Thoracic aorta (tissue), 2 donors: ENCODE results near the gene DLG4. TPM values are rescaled to one million over a fixed set of nuclear protein-coding genes. Genes with fewer than 3 reads are reported as not detected.

Experiments
- ATAC-seq: fragments of 150-250 bp; one replicate; pipeline ENCODE4 v1.8.0; 2017; ENCODE audit warnings: low read depth; ENCODE audit not compliant: insufficient number of reproducible peaks, low FRiP score
- DNase-seq: peaks from one replicate; pipeline ENCODE4 v3.0.0-alpha.2; 2020; ENCODE audit warnings: low spot score
- H3K27ac ChIP-seq, 2 donors: fragments of 200-600 bp; sonication (generic); 1 replicate in 1 of 2; 2 replicates in 1 of 2; pipeline ENCODE4 v1.5.1; 2016; ENCODE audit warnings: mild to moderate bottlenecking in 2 of 2, moderate library complexity in 2 of 2
- H3K27me3 ChIP-seq: fragments of 200-600 bp; sonication (generic); replicated peaks from 2 replicates; pipeline ENCODE4 v1.6.0; 2016; ENCODE audit warnings: mild to moderate bottlenecking; ENCODE audit not compliant: insufficient read depth
- H3K36me3 ChIP-seq: fragments of 200-600 bp; sonication (generic); one replicate; pipeline ENCODE4 v1.5.1; 2016
- H3K4me1 ChIP-seq, 2 donors: fragments of 200-600 bp; sonication (generic); 1 replicate in 1 of 2; 2 replicates in 1 of 2; pipeline versions ENCODE4 v1.5.1 to v1.6.0; 2016; ENCODE audit warnings: low read depth in 2 of 2, mild to moderate bottlenecking in 1 of 2; ENCODE audit not compliant: control insufficient read depth in 1 of 2
- H3K4me3 ChIP-seq: fragments of 200-600 bp; sonication (generic); 2 replicates; pipeline ENCODE4 v1.5.1; 2016; ENCODE audit warnings: mild to moderate bottlenecking
- H3K9me3 ChIP-seq: fragments of 200-600 bp; sonication (generic); 2 replicates; pipeline ENCODE4 v1.5.1; 2016
- CTCF ChIP-seq: fragments of 200-600 bp; sonication (generic); IDR thresholded peaks from one replicate; pipeline ENCODE4 v1.5.1; 2019; ENCODE audit warnings: antibody characterized with exemption
- total RNA-seq, 2 donors: library from RNA; depleted of rRNA; stranded (reverse); fragments of >200 nt; gene quantifications; one replicate each; pipeline versions ENCODE4 v1.1.0 to v1.2.3, GENCODE V29; 2016

Gene DLG4
- total RNA-seq, 2 donors from 2014 or later: 14.0 to 14.8 TPM

- Histone ChIP-seq H3K27ac (no peak overlapping the region), H3K4me1 (no peaks in the 10 kb centered on the region), H3K27me3 (no peaks in the 10 kb centered on the region), H3K4me3 (no peak overlapping the region), H3K36me3 (no peaks in the 10 kb centered on the region), H3K9me3 (no peaks in the 10 kb centered on the region)
- ATAC-seq (no peak), DNase-seq (no peak)
- no peak for TF ChIP-seq CTCF
Observed at GRCh38 chr17:7137171-7137943, 82.3 kb downstream of the DLG4 start.

Other genes starting within 250 kb of the DLG4 start
- not detected for gene ALOX12, start 223.8 kb downstream of the DLG4 start, total RNA-seq
- gene RNASEK, start 207.2 kb downstream of the DLG4 start, total RNA-seq: 100 to 1,000 TPM in 1 of 2 donors, 10 to 100 TPM in 1; 99.5 to 164 TPM
- 1 to 10 TPM in 1 of 2 donors, under 1 TPM in 1; 0.95 to 5.7 TPM for gene BCL6B, start 196.8 kb downstream of the DLG4 start, total RNA-seq
- under 1 TPM in 1 of 2 donors, not detected in 1; 0.56 TPM for gene SLC16A13, start 183.8 kb downstream of the DLG4 start, total RNA-seq
- gene SLC16A11, start 175.7 kb downstream of the DLG4 start, total RNA-seq: under 1 TPM in 1 of 2 donors, not detected in 1; 0.27 TPM
- 1 to 10 TPM; 3.2 to 5.8 TPM for gene CLEC10A, start 139.6 kb downstream of the DLG4 start, total RNA-seq
- gene ASGR2, start 105.0 kb downstream of the DLG4 start, total RNA-seq: 1 to 10 TPM; 1.4 to 8.1 TPM
- gene ASGR1, start 40.5 kb downstream of the DLG4 start, total RNA-seq: 1 to 10 TPM; 1.9 to 5.4 TPM
- 100 to 1,000 TPM; 369 to 471 TPM for gene ACADVL, start 102 bp upstream of the DLG4 start, total RNA-seq
- 10 to 100 TPM; 52.8 to 68.5 TPM for gene DVL2, start 14.7 kb upstream of the DLG4 start, total RNA-seq
- gene PHF23, start 19.6 kb upstream of the DLG4 start, total RNA-seq: 10 to 100 TPM; 25.1 to 44.7 TPM
- gene GABARAP, start 22.6 kb upstream of the DLG4 start, total RNA-seq: 100 to 1,000 TPM; 187 to 446 TPM
- gene CTDNEP1, start 31.9 kb upstream of the DLG4 start, total RNA-seq: 10 to 100 TPM; 51.3 to 51.7 TPM
- gene ELP5, start 32.4 kb upstream of the DLG4 start, total RNA-seq: 10 to 100 TPM; 15.8 to 19.0 TPM
- under 1 TPM in 1 of 2 donors, not detected in 1; 0.41 TPM for gene CLDN7, start 42.6 kb upstream of the DLG4 start, total RNA-seq
- gene SLC2A4, start 61.9 kb upstream of the DLG4 start, total RNA-seq: 1 to 10 TPM; 1.2 to 7.7 TPM
- not detected for gene YBX2, start 74.8 kb upstream of the DLG4 start, total RNA-seq
- 100 to 1,000 TPM; 118 to 130 TPM for gene EIF5A, start 87.8 kb upstream of the DLG4 start, total RNA-seq
- gene GPS2, start 95.5 kb upstream of the DLG4 start, total RNA-seq: 10 to 100 TPM; 66.5 to 100.0 TPM
- 10 to 100 TPM; 24.4 to 45.3 TPM for gene NEURL4, start 109.5 kb upstream of the DLG4 start, total RNA-seq
- 1 to 10 TPM; 6.8 to 9.9 TPM for gene ACAP1, start 116.7 kb upstream of the DLG4 start, total RNA-seq
- 10 to 100 TPM; 13.3 to 20.2 TPM for gene KCTD11, start 132.3 kb upstream of the DLG4 start, total RNA-seq
- not detected for gene TMEM95, start 135.3 kb upstream of the DLG4 start, total RNA-seq
- 1 to 10 TPM; 3.7 to 4.7 TPM for gene TNK1, start 161.3 kb upstream of the DLG4 start, total RNA-seq
- 10 to 100 TPM; 31.0 to 49.4 TPM for gene PLSCR3, start 174.7 kb upstream of the DLG4 start, total RNA-seq
- 10 to 100 TPM; 27.9 to 88.9 TPM for gene TMEM256, start 184.3 kb upstream of the DLG4 start, total RNA-seq
- gene NLGN2, start 188.0 kb upstream of the DLG4 start, total RNA-seq: 10 to 100 TPM in 1 of 2 donors, 1 to 10 TPM in 1; 9.2 to 20.8 TPM
- gene SPEM1, start 200.5 kb upstream of the DLG4 start, total RNA-seq: not detected
- not detected for gene SPEM2, start 205.8 kb upstream of the DLG4 start, total RNA-seq
- not detected for gene SPEM3, start 209.0 kb upstream of the DLG4 start, total RNA-seq
- gene TMEM102, start 215.6 kb upstream of the DLG4 start, total RNA-seq: 1 to 10 TPM; 7.7 to 9.7 TPM
- gene FGF11, start 219.7 kb upstream of the DLG4 start, total RNA-seq: under 1 TPM in 1 of 2 donors, not detected in 1; 0.68 TPM
- gene CHRNB1, start 225.2 kb upstream of the DLG4 start, total RNA-seq: 10 to 100 TPM; 11.6 to 17.6 TPM